ENCODE data around the gene EEF1G. TPM values are rescaled to one million over a fixed set of nuclear protein-coding genes. Genes with fewer than 3 reads are reported as not detected.

Gene EEF1G
- total and polyA plus RNA-seq, 2 of the 13 experiments (the other 11 are each of a cell fraction or from before 2014, with no cell fraction given): 1,787 to 2,144 TPM

DNA sequence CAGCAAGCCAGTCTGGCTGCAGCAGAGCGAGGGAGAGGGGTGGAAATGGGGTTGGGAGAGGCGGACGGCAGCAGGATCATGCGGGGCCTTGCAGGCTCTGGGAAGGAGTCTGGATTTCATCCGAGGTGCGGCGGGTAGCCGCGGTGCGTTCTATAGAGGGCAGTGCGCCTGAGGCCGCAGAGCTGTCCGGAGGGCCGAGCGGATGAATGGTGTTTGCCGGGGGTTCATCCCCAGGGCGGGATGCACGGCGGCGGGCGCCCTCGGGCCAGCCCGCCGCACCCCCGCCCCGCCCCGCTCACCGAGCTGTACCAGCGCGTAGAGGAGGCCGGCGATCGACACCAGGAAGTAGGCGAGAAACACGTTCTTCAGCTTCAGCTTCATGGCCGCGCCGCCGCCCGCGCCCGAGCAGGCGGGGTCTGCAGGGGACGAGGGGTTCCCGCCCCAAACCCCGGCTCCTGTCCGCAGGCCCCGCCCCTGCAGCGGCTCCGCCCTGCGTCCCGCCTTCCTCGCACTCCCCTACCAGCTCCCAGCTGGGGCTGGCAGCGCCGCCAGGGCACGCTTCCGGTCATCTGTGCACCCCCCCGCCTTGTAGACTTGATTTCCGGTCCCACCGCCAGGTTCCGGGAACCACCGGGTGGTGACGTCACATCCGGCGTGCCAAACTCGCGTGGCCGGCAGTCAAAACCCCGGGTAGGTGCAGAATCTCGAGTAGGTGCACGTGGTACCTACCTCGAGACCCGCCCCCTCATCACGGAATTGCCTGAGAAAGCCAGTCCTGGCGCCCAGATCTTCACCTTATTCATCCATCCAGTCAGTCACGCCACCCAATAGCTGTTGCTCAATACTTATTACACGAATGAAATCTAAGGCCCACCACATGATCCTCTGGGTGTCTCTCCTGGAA, 48.1 kb upstream of the EEF1G start, which contains the start of gene B3GAT3 (continued):
- 0 out of 2 replicates have a peak, but pooled peaks have one; percentile 32 for TF ChIP-seq TP53 (CRISPR knock-in tag; conservative IDR thresholded peaks at IDR 0.05)
- peak; percentile 55; the same call in 1 of the 2 replicates for TF ChIP-seq TSC22D2 (CRISPR knock-in tag; IDR thresholded peaks at IDR 0.05; ENCODE audit: borderline replicate concordance)
- TF ChIP-seq NFIB (CRISPR knock-in tag; IDR thresholded peaks at IDR 0.05; ENCODE audit: borderline replicate concordance): no peak
- TF ChIP-seq, protein P1, sequence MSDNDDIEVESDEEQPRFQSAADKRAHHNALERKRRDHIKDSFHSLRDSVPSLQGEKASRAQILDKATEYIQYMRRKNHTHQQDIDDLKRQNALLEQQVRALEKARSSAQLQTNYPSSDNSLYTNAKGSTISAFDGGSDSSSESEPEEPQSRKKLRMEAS (IDR thresholded peaks at IDR 0.05): peak; percentile 98
- TF ChIP-seq, protein P2, sequence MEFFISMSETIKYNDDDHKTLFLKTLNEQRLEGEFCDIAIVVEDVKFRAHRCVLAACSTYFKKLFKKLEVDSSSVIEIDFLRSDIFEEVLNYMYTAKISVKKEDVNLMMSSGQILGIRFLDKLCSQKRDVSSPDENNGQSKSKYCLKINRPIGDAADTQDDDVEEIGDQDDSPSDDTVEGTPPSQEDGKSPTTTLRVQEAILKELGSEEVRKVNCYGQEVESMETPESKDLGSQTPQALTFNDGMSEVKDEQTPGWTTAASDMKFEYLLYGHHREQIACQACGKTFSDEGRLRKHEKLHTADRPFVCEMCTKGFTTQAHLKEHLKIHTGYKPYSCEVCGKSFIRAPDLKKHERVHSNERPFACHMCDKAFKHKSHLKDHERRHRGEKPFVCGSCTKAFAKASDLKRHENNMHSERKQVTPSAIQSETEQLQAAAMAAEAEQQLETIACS (CRISPR knock-in tag; IDR thresholded peaks at IDR 0.05): 0 out of 2 replicates have a peak, but pooled peaks have one; percentile 38
- TF ChIP-seq, protein P3, sequence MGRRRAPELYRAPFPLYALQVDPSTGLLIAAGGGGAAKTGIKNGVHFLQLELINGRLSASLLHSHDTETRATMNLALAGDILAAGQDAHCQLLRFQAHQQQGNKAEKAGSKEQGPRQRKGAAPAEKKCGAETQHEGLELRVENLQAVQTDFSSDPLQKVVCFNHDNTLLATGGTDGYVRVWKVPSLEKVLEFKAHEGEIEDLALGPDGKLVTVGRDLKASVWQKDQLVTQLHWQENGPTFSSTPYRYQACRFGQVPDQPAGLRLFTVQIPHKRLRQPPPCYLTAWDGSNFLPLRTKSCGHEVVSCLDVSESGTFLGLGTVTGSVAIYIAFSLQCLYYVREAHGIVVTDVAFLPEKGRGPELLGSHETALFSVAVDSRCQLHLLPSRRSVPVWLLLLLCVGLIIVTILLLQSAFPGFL (CRISPR knock-in tag; IDR thresholded peaks at IDR 0.05): 0 out of 2 replicates have a peak, but pooled peaks have one; percentile 19
- TF ChIP-seq TMF1 (CRISPR knock-in tag; IDR thresholded peaks at IDR 0.05; ENCODE audit: low read depth): 0 out of 2 replicates have a peak, but pooled peaks have one; percentile 66
- TF ChIP-seq RBM39 (IDR thresholded peaks at IDR 0.05; ENCODE audit: low read depth, low read length, poor library complexity, severe bottlenecking): peak; percentile 73
- TF ChIP-seq POGZ (CRISPR knock-in tag; IDR thresholded peaks at IDR 0.05): peak; percentile 66
- 0 out of 2 replicates have a peak, but pooled peaks have one; percentile 6 for TF ChIP-seq HNF4G (IDR thresholded peaks at IDR 0.05; ENCODE audit: borderline replicate concordance, low read depth, low read length)
- no peak for TF ChIP-seq HNF4G (CRISPR knock-in tag; IDR thresholded peaks at IDR 0.05; ENCODE audit: borderline replicate concordance, low read depth)
- TF ChIP-seq, protein P4, sequence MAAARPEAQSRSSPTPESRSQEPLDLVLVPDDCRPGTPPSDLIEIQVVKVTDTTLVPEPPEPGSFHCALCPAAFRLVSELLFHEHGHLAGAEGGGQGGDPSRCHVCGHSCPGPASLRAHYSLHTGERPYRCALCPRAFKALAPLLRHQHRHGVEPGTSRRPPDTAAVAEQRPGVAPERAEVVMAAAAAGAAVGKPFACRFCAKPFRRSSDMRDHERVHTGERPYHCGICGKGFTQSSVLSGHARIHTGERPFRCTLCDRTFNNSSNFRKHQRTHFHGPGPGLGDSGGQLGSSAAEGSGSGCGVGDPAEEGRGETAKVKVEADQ (CRISPR knock-in tag; IDR thresholded peaks at IDR 0.05; ENCODE audit: borderline replicate concordance): peak; percentile 99
- TF ChIP-seq HNRNPH1 (optimal IDR thresholded peaks at IDR 0.05; ENCODE audit: low read depth, low read length): peak; percentile 46
- TF ChIP-seq SP1 (IDR thresholded peaks at IDR 0.05): no peak
- TF ChIP-seq SP1 (CRISPR knock-in tag; IDR thresholded peaks at IDR 0.05): peak; percentile 73
- 0 out of 4 replicates have a peak, but pooled peaks of 1 of the 2 experiments have one; percentile 18 for TF ChIP-seq EP300 (IDR thresholded peaks at IDR 0.05; ENCODE audit: low read depth in 2 of 2, low read length in 2 of 2)
- peak; percentile 74 for TF ChIP-seq EP300 (CRISPR knock-in tag; IDR thresholded peaks at IDR 0.05; ENCODE audit: borderline replicate concordance)
- no peak for TF ChIP-seq ZNF644 (CRISPR knock-in tag; IDR thresholded peaks at IDR 0.05; ENCODE audit: low read depth)
- TF ChIP-seq, protein P5, sequence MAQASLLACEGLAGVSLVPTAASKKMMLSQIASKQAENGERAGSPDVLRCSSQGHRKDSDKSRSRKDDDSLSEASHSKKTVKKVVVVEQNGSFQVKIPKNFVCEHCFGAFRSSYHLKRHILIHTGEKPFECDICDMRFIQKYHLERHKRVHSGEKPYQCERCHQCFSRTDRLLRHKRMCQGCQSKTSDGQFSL (CRISPR knock-in tag; IDR thresholded peaks at IDR 0.05): no peak
- TF ChIP-seq, protein P6, sequence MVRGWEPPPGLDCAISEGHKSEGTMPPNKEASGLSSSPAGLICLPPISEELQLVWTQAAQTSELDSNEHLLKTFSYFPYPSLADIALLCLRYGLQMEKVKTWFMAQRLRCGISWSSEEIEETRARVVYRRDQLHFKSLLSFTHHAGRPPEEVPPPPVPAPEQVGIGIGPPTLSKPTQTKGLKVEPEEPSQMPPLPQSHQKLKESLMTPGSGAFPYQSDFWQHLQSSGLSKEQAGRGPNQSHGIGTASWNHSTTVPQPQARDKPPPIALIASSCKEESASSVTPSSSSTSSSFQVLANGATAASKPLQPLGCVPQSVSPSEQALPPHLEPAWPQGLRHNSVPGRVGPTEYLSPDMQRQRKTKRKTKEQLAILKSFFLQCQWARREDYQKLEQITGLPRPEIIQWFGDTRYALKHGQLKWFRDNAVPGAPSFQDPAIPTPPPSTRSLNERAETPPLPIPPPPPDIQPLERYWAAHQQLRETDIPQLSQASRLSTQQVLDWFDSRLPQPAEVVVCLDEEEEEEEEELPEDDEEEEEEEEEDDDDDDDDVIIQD (CRISPR knock-in tag; IDR thresholded peaks at IDR 0.05; ENCODE audit: low read depth): peak; percentile 35; the same call in 1 of the 2 replicates
- peak; percentile 45 for TF ChIP-seq ZBTB38 (CRISPR knock-in tag; IDR thresholded peaks at IDR 0.05)
- peak; percentile 94 for TF ChIP-seq ZNF891 (CRISPR knock-in tag; IDR thresholded peaks at IDR 0.05)
- TF ChIP-seq FOSL2 (CRISPR knock-in tag; IDR thresholded peaks at IDR 0.05): peak; percentile 75
- peak; percentile 82; the same call in 1 of the 2 replicates for TF ChIP-seq ZFP90 (CRISPR knock-in tag; IDR thresholded peaks at IDR 0.05; ENCODE audit: borderline replicate concordance)

Data from HepG2 (cell line).